Heart right ventricle (tissue), 16 donors: ENCODE data around the gene KIAA0930. TPM values are rescaled to one million over a fixed set of nuclear protein-coding genes. Genes with fewer than 3 reads are reported as not detected.

Experiments
- ATAC-seq, 8 donors: fragments of 200-7000 bp; cut with Tn5 transposase; one replicate each; pipeline ENCODE4 v1.9.1; 2020; ENCODE audit warnings: mild to moderate bottlenecking in 8 of 8, moderate library complexity in 8 of 8, moderate number of reproducible peaks in 1 of 8
- DNase-seq, 2 donors: peaks; one replicate each; pipeline ENCODE4 v3.0.0-alpha.2; 2020
- H3K27ac ChIP-seq, 10 donors: fragments of 200-600 bp; sonication (generic) in 2 of 10; one replicate each; pipeline versions ENCODE4 v1.5.0 to v1.8.0; 2020 to 2022; ENCODE audit warnings: mild to moderate bottlenecking in 3 of 10
- H3K27me3 ChIP-seq, 7 donors: fragments of 200-600 bp; one replicate each; pipeline ENCODE4 v1.8.0; 2021 to 2022; ENCODE audit warnings: mild to moderate bottlenecking in 2 of 7
- H3K36me3 ChIP-seq, 9 donors: fragments of 200-600 bp; sonication (generic) in 1 of 9; one replicate each; pipeline versions ENCODE4 v1.5.0 to v1.8.0; 2020 to 2022; ENCODE audit warnings: mild to moderate bottlenecking in 2 of 9
- H3K4me1 ChIP-seq, 9 donors: fragments of 200-600 bp; sonication (generic) in 1 of 9; one replicate each; pipeline versions ENCODE4 v1.5.0 to v1.8.0; 2020 to 2022; ENCODE audit warnings: mild to moderate bottlenecking in 4 of 9
- H3K4me3 ChIP-seq, 10 donors: fragments of 200-600 bp; sonication (generic) in 2 of 10; one replicate each; pipeline versions ENCODE4 v1.5.0 to v1.8.0; 2020 to 2022; ENCODE audit warnings: mild to moderate bottlenecking in 7 of 10, moderate library complexity in 2 of 10
- H3K9me3 ChIP-seq, 11 donors: fragments of 200-600 bp in 10 of 11; sonication (generic) in 2 of 11; one replicate each; pipeline versions ENCODE4 v1.5.0 to v1.8.0; 2013 to 2022; ENCODE audit warnings: mild to moderate bottlenecking in 2 of 11, control low read depth in 1 of 11, moderate library complexity in 1 of 11
- CTCF ChIP-seq, 9 donors: fragments of 200-600 bp; sonication (generic) in 2 of 9; IDR thresholded peaks; one replicate each; pipeline versions ENCODE4 v1.5.0 to v1.8.0; 2021 to 2022; ENCODE audit warnings: antibody characterized with exemption in 9 of 9, mild to moderate bottlenecking in 5 of 9, moderate library complexity in 1 of 9
- WGBS, 2 donors: extraction: QIAGEN DNeasy Blood & Tissue Kit; methylation state at CpG; one replicate each; pipeline ENCODE4 v1.1.7; 2013; ENCODE audit warnings: inconsistent platforms in 1 of 2; 5-methylcytosine and 5-hydroxymethylcytosine counted together
- intact Hi-C, 10 donors: fragments of 100-400 bp; cut with DNase I; formaldehyde crosslinking; loops; one replicate each; pipeline versions ENCODE4 v1.11.1 to v1.14.2; 2022
- polyA plus RNA-seq, 2 donors: library from polyadenylated mRNA; stranded (reverse); fragments of 200-250 nt; gene quantifications; one replicate each; pipeline ENCODE4 v1.2.3, GENCODE V29; 2013
- total RNA-seq, 10 donors: library from RNA; stranded (reverse); fragmentation: NEBNext Ultra II Directional in 3 of 10; extraction: Animal tissue kit (Norgen Biotek cat#: 25700) in 3 of 10; gene quantifications; one replicate each; pipeline versions ENCODE4 v1.2.1 to v1.2.4, GENCODE V29; 2021 to 2023
- donor health status: Arrhythmogenic right ventricular cardiomyopathy.
- donor health status: ischemic (EF 13 %, LVEDD 7.1; RV severe dilation, severe dysfunction).
- donor health status: healthy with polysubstance abuse.
- donor health status: DM: no; HTN: yes; CAD: no.
- donor health status: DM: no; HTN: no; CAD: no.
- donor health status: ischemic (EF 25% LVEDD 6.9; RV normal size, moderate dysfunction).
- donor health status: ischemic (EF 25% LVEDD 5.7; RV mildly dilated, moderate dysfunction).
- donor health status: healthy.
- donor health status: DM: yes; HTN: yes; CAD: no.
- donor health status: Ischemic cardiomyopathy.
- donor health status: ischemic (EF 35%, LVEDD 5.7; RV mildly dilated, moderate dysfunction).
- donor health status: nonischemic (EF 11% LVEDD 7.7; RV severe dilation, severe dysfunction).
- donor health status: DM: yes; HTN: yes; CAD: no.
- donor health status: PGD.
- donor health status: ischemic (EF 29% LVEDD 5.4; RV normal size, mild dysfunction).
- donor health status: nonischemic (EF 23%, LVEDD 6.1; RV moderate dilation, normal function).

KIAA0930 gene
- total and polyA plus RNA-seq, 12 donors, result 9.1 to 48.3 (median 16.3) TPM

GRCh38 chr22:45254388-45254787 is 13.7 kb upstream of the KIAA0930 start:
- Histone ChIP-seq H3K9me3 (no peaks in the 10 kb centered on the region), H3K4me1 (no peaks in the 10 kb centered on the region), H3K27ac (no peak overlapping the region), H3K36me3 (no peaks in the 10 kb centered on the region), H3K4me3 (no peak overlapping the region), H3K27me3 (peaks cover 0 to 6% (median 0%) of the 10 kb centered on the region in 7 donors)
- ATAC-seq (no peak), DNase-seq (no peak)
- 93 to 96% methylated on average over 7 of the region's 7 CpGs for WGBS, 2 donors
- intact Hi-C loops, result no loop called here
- no peak for TF ChIP-seq CTCF (IDR thresholded peaks at IDR 0.05)

GRCh38 chr22:45253039-45253641 is 12.4 kb upstream of the KIAA0930 start:
- no peaks in the 10 kb centered on the region for H3K9me3 ChIP-seq
- no peak overlapping the region for H3K4me3 ChIP-seq
- no peak overlapping the region for H3K27ac ChIP-seq
- no peak for TF ChIP-seq CTCF (IDR thresholded peaks at IDR 0.05)
- H3K4me1 ChIP-seq, result no peaks in the 10 kb centered on the region
- no peaks in the 10 kb centered on the region for H3K36me3 ChIP-seq
- ATAC-seq (no peak), DNase-seq (no peak)
- intact Hi-C loops, result no loop called here
- peaks cover 0 to 6% (median 0%) of the 10 kb centered on the region in 7 donors for H3K27me3 ChIP-seq
- WGBS, 2 donors, result 75 to 81% methylated on average over 10 of the region's 10 CpGs

DNA sequence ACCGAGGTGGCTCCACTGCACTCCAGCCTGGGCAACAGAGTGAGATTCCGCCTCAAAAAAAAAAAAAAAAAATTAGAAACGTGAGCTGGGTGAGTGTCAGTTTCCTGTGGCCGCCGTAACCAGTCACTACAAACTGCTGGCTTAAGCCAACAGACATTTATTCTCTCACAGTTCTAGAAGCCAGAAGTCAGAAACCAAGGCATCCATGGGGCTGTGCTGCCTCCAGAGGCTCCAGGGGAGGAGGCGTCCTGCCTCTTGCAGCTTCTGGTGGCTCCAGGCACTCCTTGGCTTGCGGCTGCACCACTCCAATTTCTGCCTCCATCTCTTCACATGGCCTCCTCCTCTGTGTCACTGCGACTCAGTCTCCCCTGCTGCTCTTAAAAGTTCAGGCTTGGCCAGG is 11.1 kb upstream of the KIAA0930 start:
- 65 to 73% methylated on average over 8 of the region's 8 CpGs for WGBS, 2 donors
- no peak for ATAC-seq
- Histone ChIP-seq H3K4me1 (peaks cover 0 to 4% (median 0%) of the 10 kb centered on the region in 9 donors), H3K4me3 (no peak overlapping the region), H3K27me3 (peaks cover 0 to 6% (median 0%) of the 10 kb centered on the region in 7 donors), H3K36me3 (no peaks in the 10 kb centered on the region), H3K9me3 (no peaks in the 10 kb centered on the region), H3K27ac (no peak overlapping the region)
- no peak for DNase-seq
- intact Hi-C loops, result no loop called here
- no peak for TF ChIP-seq CTCF (IDR thresholded peaks at IDR 0.05)

GRCh38 chr22:45248832-45249561 is 8.3 kb upstream of the KIAA0930 start:
- Histone ChIP-seq H3K27me3 (peaks cover 0 to 6% (median 0%) of the 10 kb centered on the region in 7 donors), H3K36me3 (no peaks in the 10 kb centered on the region), H3K27ac (no peak overlapping the region), H3K4me3 (no peak overlapping the region), H3K4me1 (peaks cover 0 to 17% (median 5%) of the 10 kb centered on the region in 9 donors), H3K9me3 (no peaks in the 10 kb centered on the region)
- DNase-seq, result no peak
- no peak for ATAC-seq
- intact Hi-C loops, result loop anchor here in 1 of 10 donors (10.0 kb wide), 1 partner anchor 536 kb away; no protein-coding TSS in a partner anchor
- 80% methylated on average over 8 of the region's 8 CpGs for WGBS, 2 donors
- TF ChIP-seq CTCF (IDR thresholded peaks at IDR 0.05), result no peak
